ENCODE measurements around the gene SNX9.

DNA sequence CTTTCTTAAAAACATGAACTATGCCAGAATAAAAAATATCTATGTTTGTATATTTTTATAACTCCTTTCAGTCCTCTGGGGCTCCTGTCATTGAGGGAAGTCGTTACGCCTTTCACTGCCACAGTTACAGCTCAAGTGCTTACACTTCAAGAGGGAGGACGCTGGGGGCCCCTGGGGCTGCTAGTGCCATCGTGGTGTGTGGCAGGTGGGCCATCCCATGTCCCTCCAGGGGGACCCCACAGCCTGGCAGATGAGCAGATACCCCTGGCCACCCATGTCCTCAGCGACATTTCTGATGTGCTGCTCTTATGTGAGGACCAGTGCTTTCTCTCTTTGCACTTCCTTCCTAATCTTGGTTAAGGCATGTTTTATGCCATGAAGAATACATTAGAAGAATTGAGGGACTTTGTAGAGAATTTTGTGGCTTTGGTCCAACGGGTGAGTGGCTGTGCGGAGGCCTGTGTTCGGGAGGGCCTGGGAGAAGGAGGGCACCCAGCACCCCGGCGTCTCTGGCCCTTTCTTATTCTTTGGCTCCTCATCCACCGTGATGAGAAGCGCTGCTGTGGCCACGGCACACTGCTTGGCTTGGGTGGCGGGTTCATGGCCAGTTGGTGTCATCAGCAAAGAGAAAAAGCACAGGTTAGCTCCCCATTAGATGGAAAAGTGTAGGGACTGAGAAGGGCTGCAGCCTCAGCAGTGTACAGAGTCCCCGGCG, 120.4 kb downstream of the SNX9 start:
- TF ChIP-seq CTCF (conservative IDR thresholded peaks at IDR 0.05 in 1 of 2, IDR thresholded peaks at IDR 0.05 in 1 of 2; ENCODE audit: low read depth in 1 of 2, low read length in 2 of 2) (no peak), EZH2 (IDR thresholded peaks at IDR 0.05; ENCODE audit: low read length, missing control alignments) (no peak)

Measured in fibroblast of lung (primary cell).